ENCODE results near the gene MED14.

Gene MED14

DNA sequence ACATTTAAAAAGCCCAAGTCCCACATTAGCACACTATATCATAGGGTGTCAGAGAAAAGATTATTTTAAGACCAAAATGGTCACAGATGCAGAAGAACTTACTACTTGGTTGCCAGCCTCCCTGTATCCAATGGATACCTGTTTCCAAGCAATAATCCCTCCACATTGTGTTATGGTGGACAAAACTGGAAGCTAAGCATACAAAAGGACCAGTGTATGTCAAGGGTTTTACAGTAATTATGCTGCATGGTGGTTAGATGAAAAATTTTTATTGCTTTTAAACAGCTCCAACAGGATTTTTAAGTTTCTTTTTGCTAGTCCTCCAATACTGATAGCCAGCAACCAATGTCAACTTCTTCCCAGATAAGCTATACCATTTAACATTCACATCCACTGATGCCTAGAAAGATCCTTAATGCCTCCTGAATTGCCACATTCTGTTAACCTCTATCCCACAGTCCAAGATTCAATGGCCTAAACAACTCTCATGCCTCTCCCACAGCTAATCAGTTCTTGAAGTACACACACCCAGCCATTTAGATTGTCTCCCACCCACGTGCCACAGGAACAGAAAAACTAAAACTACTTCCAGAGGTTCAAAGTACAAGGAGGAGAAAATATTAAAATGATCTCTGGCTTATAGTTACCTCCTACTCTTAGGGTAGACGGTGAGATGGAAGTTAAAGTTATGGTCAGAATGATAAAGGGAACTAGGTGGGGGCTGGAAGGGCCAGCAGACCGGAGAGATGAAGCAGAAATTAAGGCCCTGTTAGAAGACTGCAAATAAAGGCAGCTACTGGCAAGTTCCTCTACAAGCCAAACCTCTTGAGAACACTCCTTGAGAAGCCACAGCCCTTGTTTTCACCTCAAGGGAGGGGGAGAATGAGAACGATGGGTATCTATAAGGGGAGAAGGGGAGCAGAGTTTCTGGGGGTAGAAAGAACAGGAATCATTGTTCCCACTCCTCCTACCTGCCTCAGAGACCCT, 5.5 kb downstream of the MED14 start:
- no peak for DNase-seq

DNA sequence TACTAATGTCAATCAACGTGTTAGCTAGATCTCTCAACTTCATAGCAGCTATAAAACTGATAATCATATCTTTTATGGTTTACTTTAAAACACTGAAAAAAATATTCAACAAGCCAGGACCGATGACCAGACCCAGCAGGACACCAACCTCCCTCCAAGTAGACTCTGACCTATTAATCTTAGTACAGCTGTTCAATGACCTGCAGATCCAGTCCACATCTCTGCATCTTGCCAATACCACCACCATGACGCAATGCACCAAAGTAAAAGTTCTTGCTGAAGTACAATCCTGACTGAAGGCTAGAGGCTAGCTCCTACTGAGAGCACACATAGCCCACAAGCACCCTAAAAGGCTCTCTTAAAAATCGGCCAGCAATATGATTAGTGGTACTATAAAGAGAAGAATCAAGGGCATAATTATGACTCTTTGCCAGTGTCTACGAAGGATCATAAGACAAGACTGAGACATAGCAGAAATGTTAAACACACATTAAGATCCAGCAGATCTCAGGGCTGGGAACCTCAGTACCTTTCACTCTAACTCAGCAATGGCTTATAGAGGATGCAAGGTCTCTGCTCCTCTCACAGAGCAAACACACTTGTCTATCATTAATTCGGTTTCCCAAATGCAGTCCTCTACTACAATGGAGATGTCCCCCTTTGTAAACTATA, 7.6 kb downstream of the MED14 start:
- DNase-seq, result no peak

DNA sequence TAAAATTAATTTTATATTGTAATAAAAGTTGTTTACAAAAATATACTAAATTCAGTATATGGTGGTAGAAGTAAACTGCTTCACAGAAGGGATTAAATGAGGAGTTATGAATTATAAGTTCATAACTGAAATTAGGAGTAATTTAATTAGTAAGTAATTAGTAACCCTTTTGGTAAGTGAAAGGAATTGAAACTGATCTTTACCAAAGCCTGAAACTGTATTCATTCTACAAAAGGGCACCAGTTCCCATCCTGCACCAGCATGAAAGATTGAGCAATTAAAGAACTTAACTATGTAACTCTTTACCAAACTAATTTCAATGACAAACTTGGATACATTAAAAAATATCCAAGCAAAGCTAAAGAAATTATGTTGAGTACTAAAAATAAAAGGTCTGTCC, 8.2 kb downstream of the MED14 start:
- no peak for DNase-seq

DNA sequence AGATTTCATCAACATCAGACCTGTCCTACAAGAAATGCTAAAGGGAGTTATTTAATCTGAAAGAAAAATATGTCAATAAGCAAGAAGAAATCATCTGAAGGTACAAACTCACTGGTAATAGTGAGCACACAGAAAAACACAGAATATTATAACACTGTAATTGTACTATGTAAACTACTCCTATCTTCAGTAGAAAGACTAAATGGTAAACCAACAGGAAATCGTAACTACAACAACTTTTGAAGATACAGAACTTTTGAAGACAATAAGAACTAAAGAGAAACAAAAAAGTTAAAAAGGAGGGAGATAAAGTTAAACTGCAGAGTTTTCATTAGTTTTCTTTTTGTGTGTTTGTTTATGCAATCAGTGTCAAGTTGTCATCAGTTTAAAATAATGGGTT, 12.4 kb downstream of the MED14 start:
- no peak for DNase-seq

DNA sequence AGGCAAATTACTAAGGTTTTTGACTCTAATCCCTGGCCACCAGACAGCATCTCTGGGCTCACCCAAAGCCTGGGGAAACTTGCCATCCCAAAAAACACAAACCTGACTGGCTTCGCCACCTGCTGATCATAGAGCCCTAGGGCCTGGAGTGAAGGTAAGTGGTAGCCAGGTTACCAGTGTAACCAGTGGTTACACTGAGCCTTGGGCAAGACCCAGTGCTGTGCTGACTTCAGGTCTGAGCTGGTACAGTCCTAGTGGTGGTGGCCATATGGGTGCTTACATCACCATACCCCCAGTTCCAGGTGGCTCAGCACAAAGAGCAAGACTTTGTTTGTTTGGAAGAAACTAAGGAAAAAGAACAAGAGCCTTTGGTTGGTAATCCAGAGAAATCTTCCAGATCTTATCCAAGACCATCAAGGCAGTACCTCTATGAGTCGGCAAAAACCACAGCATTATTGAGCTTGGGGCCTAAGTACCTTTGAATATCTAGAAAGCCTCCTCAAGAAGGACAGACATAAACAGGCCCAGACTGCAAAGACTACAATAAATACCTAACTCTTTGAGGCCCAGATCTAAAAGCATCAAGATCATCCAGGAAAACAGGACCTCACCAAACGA, 13.7 kb downstream of the MED14 start:
- no peak for DNase-seq

DNA sequence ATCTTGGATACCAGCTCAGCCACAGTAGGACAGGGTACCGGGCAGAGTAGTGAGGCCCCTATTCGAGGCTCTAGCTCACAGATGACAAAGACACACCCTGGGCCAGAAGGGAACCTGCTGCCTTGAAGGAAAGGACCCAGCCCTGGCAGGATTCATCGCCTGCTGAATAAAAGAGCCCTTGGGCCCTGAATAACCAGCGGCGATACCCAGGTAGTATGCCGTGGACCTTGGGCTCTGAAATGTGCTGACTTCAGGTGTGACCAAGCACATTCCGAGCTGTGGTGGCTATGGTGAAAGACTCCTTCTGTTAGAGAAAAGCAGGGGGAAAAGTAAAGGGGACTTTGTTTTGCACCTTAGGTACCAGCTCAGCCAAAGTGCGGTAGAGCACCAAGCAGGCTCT, 14.6 kb downstream of the MED14 start:
- DNase-seq, result no peak

DNA sequence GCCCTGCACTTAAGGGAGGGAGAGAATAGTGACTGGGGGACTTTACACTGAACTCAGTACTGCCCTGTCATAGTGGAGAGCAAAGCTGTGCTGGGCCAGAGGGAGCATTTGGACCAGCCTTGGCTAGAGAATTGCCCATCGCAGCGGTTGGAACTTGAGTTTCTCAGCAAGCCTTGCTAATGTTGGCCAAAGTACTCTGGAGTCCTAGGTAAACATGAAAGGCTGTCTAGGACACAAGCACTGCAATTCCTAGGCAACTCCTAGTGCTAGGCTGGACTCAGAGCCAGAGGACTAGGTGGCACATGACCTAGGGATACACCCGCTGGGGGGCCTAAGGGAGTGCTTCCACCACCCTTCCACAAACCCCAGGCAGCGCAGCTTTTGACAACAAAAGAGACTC, 15.0 kb downstream of the MED14 start:
- peak in 1 of 51 donors; percentile 0 for DNase-seq

DNA sequence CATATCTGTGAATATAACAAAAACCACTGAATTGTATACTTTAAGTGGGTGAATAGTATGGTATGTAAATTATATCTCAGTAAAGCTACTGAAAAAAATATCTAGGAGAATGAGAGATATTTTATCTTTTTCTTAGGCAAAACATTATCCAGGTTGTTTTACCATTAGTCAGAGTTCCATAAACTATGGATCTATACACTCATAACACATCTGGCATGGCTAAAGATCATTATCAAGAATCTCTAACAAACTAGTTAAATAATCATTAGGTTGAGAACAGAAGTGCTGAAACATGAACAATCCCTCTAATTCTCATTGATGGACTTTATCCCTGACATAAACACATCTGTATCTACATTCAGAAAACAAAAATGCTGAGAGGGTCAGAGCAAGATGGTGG, 15.6 kb downstream of the MED14 start:
- no peak for DNase-seq

DNA sequence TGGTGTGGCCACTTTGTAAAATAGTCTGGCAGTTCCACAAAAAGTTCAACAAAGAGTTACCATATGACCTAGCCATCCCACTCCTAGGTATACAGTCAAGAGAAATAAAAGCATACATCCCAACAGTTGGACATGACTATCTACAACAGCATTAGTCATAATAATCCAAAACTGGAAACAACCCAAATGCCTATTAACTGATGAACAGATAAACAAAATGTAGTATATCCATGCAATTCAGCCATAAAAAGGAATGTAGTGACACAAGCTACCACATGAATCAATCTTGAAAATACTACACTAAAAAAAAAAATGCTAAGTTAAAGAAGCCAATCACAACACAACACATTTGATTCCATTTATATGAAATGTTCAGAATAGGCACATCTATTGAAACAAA, 16.1 kb downstream of the MED14 start:
- DNase-seq, result no peak

DNA sequence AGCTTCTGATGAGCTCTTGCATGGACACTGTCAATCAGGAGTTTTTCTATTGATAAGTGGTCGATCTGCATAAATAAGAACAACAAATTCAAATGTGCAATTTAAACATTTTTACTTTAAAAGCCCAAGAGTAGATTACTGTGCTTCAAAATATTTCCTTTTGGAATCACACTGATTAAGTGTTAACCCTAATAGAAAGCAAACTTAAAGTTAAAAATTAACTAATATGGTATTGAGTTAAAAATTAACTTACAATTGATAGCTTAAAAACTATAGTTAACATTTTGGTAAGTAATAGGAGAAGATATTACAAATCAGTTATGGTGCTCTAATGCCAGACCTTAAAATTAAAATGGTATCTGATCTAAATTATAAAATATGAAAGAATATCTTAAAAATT, 25.9 kb downstream of the MED14 start:
- DNase-seq, result no peak

DNA sequence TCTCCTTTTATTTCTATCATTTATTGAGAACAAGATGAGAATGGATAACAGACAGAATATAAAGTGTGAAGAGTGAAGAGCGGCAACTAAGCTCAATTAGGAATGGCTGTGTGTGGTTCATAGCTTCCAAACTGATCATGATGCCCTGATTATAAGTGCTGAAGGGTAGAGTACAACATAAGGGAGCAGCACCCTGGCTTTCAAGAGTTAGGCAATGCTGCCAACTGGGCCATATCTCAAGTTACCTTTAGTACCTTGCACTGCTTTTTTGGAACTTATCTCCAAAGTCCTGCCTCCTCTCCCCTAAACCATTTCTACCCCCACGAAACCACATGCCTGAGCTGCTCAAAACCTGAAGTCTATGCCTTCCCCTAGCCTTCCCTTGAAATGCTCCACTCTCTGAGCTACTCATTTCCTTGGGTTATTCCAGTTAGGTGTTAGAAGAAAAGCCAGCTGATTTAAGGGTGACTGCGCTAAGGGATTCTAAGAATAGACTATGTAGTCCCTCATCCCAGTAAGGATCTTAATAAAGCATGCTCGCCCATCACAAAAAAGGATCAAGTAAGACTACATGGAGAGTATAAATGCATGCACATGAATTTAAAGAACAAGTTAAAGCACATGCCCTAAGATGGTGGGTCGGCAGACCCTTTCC, 29.6 kb downstream of the MED14 start:
- DNase-seq, result no peak

DNA sequence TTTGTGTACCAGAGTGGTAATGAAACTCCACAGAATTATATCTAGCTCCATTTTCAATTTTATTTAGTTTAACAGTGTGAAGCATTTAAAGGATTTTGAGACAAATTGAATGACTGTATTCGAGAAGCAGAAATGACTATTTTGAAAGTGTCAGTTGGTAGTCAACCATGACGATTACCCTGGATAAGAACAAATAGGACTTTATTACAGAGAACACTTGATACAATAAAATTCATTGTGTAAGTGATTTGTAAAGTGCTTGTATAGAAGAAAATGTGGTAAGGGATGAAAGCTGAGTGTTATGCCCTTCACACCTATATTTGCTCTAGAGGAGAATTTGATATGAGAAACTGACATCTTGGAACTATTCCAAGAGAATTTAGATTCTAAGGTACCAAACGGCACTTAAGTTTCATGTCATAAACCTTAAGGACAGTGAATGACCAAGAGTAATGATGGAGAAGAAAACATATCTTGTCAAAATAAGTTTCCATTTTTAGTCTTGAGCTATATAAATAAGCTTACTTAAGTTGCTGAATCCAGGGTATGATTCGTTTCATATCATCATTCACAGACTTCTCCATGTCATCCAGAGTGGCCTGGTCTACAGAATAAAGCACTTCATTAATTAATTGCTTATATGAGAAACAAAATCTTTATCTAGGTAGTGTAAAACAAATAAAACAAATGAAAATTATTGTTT, 34.6 kb downstream of the MED14 start:
- no peak for DNase-seq

DNA sequence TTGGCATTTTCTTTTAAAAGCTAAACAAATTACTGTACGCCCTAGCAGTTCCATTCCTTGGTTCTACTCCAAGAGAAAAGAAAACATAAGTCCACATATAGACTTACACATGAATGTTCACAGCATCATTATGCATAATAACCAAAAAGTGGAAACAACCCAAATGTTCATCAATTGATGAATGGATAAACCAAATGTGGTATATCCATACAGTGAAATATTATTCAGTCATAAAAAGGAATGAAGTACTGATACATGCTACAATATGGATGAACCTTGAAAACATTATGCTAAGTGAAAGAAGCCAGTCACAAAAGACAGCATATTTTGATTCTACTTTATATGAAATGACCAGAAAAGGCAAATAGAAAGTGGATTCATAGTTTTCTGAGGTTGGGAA, 36.5 kb downstream of the MED14 start:
- DNase-seq, result no peak

DNA sequence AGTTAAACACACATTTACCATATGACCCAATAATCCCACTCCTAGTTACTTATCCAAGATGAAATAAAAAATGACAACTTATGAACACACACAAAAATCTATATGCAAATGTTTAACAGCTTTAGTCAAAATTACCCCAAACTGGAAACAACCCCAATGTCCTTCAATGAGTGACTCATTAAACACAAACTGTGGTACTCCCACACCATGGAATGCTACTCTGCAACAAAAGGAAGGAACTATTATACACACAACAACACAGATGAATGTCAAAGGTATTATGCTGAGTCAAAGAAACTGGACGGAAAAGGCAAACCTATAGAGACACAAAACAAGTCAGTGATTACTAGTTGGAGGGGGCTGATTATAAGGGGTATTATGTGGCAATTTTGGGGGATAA, 40.5 kb downstream of the MED14 start:
- DNase-seq, result no peak

DNA sequence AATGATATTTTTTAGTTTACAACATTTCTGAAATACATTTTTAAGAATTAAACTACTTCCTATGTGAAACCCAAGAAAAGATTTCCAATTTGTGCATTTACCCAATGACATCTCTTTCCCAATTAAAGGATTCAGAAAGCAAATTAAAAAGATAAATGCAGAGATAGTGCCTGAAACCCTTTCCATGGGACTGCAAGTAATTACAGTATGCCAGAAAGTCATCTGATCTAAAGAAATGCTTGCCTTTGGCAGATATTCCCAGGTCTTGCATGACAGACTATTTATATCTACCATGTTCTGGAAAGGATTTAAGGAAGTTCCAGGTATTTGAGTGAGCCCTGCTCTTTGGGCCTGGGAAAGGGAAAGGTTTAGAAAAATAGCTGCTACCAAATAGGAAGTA, 46.4 kb downstream of the MED14 start:
- no peak for DNase-seq

DNA sequence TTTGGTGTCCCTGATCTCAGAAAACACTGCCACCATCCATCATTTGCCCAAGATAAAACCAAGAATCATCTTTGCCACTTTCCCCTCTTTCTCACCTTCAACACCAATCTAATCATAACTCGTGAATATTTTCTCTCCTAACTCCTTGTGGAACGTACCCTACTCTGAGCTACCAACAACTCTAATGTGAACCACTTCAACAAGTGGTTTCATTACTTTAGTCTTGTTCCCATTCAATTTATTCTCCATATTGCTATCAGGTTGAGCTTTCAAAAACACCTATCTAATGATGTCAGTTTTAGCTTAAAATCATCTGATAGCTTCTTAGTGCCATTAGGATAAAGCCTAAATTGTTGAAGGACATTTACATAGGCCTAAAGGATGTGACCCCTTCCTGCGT, 48.2 kb downstream of the MED14 start:
- DNase-seq, result no peak

DNA sequence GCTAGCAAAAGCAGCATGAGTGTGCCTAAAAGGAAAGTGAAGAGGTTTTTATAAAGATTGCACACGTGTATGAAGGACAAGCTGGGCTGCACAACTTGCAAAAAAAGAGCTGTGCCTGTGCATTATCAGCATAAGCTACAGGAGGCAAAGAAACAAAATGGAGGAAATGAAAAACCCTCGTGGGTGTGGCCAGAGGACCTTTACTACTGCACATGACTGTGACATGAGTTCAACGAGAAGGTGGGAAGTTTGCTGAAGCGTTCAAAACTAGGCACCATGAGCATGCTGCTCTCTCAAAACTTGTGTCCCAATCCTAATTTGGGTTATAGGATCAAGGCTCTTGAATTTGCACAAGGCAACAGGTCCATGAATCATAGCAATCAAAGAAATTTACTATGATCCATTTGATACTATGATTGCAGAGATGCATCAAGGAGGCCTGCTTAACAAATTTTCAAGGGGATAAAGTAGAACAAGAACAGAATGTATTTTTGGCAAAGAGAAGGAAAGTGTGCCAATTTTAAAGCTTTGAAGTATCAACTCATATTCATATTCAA, 49.9 kb downstream of the MED14 start:
- no peak for DNase-seq

DNA sequence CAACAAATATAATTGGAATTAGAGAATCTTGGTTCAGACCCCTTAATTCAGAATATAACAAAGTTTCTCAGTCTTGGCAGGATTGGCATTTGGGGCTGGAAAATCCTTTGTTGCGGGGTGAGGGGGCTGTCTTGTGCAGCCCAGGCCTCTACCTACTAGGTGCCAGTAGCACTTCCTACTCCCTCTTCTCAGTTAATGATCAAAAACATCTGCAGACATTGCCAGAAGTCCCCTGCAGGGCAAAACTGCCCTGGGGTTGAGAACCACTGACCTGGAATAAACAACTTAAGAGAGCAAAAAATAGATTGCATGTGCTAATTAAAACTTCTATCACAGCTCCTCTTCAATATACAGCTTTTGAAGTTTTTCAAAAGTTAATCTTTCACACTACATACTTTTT, 51.2 kb downstream of the MED14 start:
- no peak for DNase-seq

DNA sequence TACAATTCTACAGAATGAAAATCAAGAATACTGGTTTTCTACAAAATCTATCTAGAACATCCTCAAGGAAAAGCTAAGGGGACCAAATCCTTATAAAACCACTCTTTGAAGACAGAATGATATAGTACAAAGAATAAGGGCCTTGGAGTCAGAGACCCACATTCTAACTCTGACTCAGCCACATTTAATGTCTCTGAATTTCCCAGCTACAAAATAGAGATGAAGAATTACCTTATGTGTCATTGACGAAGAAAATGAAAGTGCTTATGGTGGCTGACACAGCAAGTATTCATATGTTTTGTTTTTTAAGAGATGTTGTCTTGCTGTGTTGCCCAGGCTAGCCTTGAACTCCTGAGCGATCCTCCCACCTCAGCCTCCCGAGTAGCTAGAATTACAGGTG, 52.1 kb downstream of the MED14 start:
- DNase-seq, result no peak

DNA sequence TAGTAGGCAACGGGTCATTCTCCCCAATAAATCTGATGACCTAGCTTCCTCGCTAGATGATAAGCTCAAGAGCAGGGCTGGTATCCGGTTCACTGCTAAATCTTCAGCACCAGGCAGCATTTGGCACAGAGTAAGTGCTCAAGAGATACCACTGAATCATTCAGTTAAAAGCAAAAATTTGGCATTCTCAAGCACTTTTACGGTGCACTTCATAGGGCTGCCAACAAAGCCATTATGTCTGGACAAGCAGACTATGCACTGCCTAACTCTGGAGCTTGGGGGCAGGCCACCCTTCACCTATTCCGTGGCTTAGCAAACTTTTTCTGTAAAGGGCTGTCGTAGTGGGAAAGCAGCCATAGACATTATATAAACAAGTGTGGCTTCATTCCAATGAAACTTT, 64.2 kb downstream of the MED14 start:
- DNase-seq, result no peak
